SK-N-SH treated with all-trans-retinoic acid at 6 μM for 48 hours (cell line): Measurements from ENCODE around the gene CAVIN1.
"Not testable (repeated sequence)": the region's sequence is repeated elsewhere in the genome, so short reads cannot be mapped to it uniquely, and the experiment has no call there.

Experiments used
- TCF4 ChIP-seq: fragments of 250-450 bp; sonication (Bioruptor Pico); IDR thresholded peaks from 2 replicates; pipeline ENCODE4 v1.8.0; 2021; ENCODE audit warnings: mild to moderate bottlenecking, moderate library complexity, borderline replicate concordance
- TOX ChIP-seq: fragments of 250-450 bp; sonication (Bioruptor Pico); IDR thresholded peaks from 2 replicates; pipeline ENCODE4 v1.8.0; 2021; ENCODE audit warnings: mild to moderate bottlenecking, moderate library complexity, borderline replicate concordance
- ZFP30 ChIP-seq: fragments of 450-650 bp; formaldehyde crosslinking; IDR thresholded peaks from 2 replicates; pipeline ENCODE4 v1.5.0; 2022; ENCODE audit warnings: mild to moderate bottlenecking, moderate library complexity
- ZNF8 ChIP-seq: fragments of 450-650 bp; formaldehyde crosslinking; IDR thresholded peaks from 2 replicates; pipeline ENCODE4 v1.5.0; 2020; ENCODE audit warnings: mild to moderate bottlenecking, moderate library complexity
- TF ChIP-seq, protein P1 (sequence below): fragments of 250-450 bp; sonication (Bioruptor Pico); IDR thresholded peaks from 2 replicates; pipeline ENCODE4 v1.8.0; 2021; ENCODE audit warnings: low read depth, mild to moderate bottlenecking, moderate library complexity, borderline replicate concordance
- TF ChIP-seq, protein P2 (sequence below): fragments of 250-450 bp; sonication (Bioruptor Pico); IDR thresholded peaks from 2 replicates; pipeline ENCODE4 v1.8.0; 2020; ENCODE audit warnings: mild to moderate bottlenecking, moderate library complexity, borderline replicate concordance

DNA sequence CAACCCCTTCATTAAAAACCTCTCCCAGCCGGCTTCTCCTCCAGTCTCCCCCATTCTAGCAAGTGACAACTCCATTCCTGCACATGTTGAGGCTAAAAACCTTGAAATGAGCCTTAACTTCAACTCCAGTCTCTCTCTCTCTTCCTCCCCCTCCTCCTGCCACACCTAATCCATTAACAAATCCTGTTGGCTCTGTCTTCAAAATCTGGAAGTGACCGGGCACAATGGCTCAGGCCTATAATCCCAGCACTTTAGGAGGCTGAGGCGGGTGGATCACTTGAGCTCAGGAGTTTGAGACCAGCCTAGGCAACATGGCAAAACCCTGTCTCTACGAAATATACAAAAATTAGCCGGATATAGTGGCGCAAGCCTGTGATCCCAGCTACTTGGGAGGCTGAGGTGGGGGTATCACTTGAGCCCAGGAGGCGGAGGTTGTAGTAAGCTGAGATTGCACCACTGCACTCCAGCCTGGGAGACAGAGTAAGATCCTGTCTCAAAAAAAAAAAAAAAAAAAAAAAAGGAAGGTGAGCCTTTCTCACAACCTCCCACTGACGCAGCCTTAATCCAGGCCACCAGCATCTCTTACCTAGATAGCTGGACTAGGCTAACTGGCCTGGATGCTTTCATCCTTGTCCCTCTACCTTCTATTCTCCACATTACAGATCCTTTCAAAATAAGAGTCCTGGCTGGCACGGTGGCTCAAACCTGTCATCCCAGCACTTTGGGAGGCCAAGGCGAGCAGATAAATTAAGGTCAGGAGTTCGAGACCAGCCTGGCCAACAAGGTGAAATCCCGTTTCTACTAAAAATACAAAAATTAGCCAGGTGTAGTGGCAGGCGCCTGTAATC is 56.7 kb downstream of the CAVIN1 start:
- TF ChIP-seq, protein P1, sequence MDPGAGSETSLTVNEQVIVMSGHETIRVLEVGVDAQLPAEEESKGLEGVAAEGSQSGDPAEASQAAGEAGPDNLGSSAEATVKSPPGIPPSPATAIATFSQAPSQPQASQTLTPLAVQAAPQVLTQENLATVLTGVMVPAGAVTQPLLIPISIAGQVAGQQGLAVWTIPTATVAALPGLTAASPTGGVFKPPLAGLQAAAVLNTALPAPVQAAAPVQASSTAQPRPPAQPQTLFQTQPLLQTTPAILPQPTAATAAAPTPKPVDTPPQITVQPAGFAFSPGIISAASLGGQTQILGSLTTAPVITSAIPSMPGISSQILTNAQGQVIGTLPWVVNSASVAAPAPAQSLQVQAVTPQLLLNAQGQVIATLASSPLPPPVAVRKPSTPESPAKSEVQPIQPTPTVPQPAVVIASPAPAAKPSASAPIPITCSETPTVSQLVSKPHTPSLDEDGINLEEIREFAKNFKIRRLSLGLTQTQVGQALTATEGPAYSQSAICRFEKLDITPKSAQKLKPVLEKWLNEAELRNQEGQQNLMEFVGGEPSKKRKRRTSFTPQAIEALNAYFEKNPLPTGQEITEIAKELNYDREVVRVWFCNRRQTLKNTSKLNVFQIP (CRISPR knock-in tag) = not testable (repeated sequence)
- not testable (repeated sequence) for TF ChIP-seq ZFP30 (CRISPR knock-in tag); TOX (CRISPR knock-in tag); TCF4 (CRISPR knock-in tag); ZNF8
- TF ChIP-seq, protein P2, sequence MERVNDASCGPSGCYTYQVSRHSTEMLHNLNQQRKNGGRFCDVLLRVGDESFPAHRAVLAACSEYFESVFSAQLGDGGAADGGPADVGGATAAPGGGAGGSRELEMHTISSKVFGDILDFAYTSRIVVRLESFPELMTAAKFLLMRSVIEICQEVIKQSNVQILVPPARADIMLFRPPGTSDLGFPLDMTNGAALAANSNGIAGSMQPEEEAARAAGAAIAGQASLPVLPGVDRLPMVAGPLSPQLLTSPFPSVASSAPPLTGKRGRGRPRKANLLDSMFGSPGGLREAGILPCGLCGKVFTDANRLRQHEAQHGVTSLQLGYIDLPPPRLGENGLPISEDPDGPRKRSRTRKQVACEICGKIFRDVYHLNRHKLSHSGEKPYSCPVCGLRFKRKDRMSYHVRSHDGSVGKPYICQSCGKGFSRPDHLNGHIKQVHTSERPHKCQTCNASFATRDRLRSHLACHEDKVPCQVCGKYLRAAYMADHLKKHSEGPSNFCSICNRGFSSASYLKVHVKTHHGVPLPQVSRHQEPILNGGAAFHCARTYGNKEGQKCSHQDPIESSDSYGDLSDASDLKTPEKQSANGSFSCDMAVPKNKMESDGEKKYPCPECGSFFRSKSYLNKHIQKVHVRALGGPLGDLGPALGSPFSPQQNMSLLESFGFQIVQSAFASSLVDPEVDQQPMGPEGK (CRISPR knock-in tag) = not testable (repeated sequence)
